ENCODE measurements around the gene GYG2. TPM values are rescaled to one million over a fixed set of nuclear protein-coding genes. Genes with fewer than 3 reads are reported as not detected.

GYG2 gene
- total and polyA plus RNA-seq, 2 experiments from 2014 or later = 17.6 to 63.8 TPM

GRCh38 chrX:2789569-2789968 is 39.2 kb upstream of the GYG2 start:
- no peaks in the 10 kb centered on the region for H3K9me2 ChIP-seq (ENCODE audit: insufficient read depth)
- H4K20me1 ChIP-seq (replicated peaks; ENCODE audit: insufficient read depth) = no peaks in the 10 kb centered on the region
- Mint-ChIP-seq H3K9me3 (no peaks in the 10 kb centered on the region; the same call in 2 of the 3 replicates), H3K27ac (no peak overlapping the region), H3K27me3 (ENCODE audit: insufficient read depth, low read depth, poor library complexity) (peaks cover 4% of the 10 kb centered on the region), H3K4me1 (peaks cover 32% of the 10 kb centered on the region), H3K36me3 (ENCODE audit: low read depth) (no peaks in the 10 kb centered on the region), H3K4me3 (no peak overlapping the region)
- H3F3A ChIP-seq (replicated peaks; ENCODE audit: low read depth) = no peaks in the 10 kb centered on the region
- no peaks in the 10 kb centered on the region for H3K27me3 ChIP-seq (ENCODE audit: insufficient read depth)
- no peak for TF ChIP-seq NANOG (IDR thresholded peaks at IDR 0.05; ENCODE audit: borderline replicate concordance)
- no peak for TF ChIP-seq JUNB (IDR thresholded peaks at IDR 0.05; ENCODE audit: unreplicated experiment)
- TF ChIP-seq, protein P1, sequence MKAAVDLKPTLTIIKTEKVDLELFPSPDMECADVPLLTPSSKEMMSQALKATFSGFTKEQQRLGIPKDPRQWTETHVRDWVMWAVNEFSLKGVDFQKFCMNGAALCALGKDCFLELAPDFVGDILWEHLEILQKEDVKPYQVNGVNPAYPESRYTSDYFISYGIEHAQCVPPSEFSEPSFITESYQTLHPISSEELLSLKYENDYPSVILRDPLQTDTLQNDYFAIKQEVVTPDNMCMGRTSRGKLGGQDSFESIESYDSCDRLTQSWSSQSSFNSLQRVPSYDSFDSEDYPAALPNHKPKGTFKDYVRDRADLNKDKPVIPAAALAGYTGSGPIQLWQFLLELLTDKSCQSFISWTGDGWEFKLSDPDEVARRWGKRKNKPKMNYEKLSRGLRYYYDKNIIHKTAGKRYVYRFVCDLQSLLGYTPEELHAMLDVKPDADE (IDR thresholded peaks at IDR 0.05) = no peak
- no peak for TF ChIP-seq STAT1 (IDR thresholded peaks at IDR 0.05; ENCODE audit: unreplicated experiment)
- no peak for TF ChIP-seq ZNF331 (CRISPR knock-in tag; IDR thresholded peaks at IDR 0.05; ENCODE audit: low read depth)
- TF ChIP-seq REST (IDR thresholded peaks at IDR 0.05; ENCODE audit: unreplicated experiment) = no peak
- TF ChIP-seq EZH2 (IDR thresholded peaks at IDR 0.05; ENCODE audit: low read depth, unreplicated experiment) = no peak
- no peak for TF ChIP-seq ZNF114 (CRISPR knock-in tag; IDR thresholded peaks at IDR 0.05)
- no peak for TF ChIP-seq EZH2phosphoT487 (IDR thresholded peaks at IDR 0.05; ENCODE audit: unreplicated experiment)
- no peaks in the 10 kb centered on the region for H3K79me2 ChIP-seq (replicated peaks; ENCODE audit: insufficient read depth)
- H2AFZ ChIP-seq = no peak overlapping the region
- H3K4me2 ChIP-seq = no peak overlapping the region
- peaks cover 6% of the 10 kb centered on the region for H3K4me1 ChIP-seq (ENCODE audit: insufficient read depth)
- H3K4me3 ChIP-seq = no peak overlapping the region
- ATAC-seq (no peak), DNase-seq (ENCODE audit: low spot score) (no peak)
- H3K27ac ChIP-seq (ENCODE audit: low read depth) = no peak overlapping the region
- no peaks in the 10 kb centered on the region for H3K36me3 ChIP-seq (ENCODE audit: insufficient read depth)

DNA sequence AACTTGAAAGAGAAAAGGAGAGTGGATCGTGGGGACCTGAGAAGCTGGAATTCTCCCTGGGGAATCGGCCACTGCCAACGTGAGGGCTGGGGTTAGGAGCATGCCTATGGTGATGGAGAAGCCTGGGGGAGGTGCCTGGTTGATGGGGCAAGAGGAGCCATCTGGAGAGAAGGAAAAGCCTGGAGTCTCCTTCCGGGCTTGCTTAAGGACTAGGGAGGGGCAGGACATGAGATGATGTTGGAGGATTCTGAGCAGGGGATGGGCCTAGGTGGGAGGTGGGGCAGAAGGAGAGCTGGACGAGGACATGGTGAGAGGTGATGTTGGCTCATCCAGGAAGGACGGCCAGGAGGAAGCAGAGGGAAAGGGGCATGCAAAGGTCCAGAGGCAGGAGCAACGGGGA is 35.0 kb upstream of the GYG2 start:
- Histone ChIP-seq H3K27ac (ENCODE audit: low read depth) (no peak overlapping the region), H3K27me3 (ENCODE audit: insufficient read depth) (no peaks in the 10 kb centered on the region), H2AFZ (no peak overlapping the region), H3K4me2 (no peak overlapping the region), H3F3A (replicated peaks; ENCODE audit: low read depth) (no peaks in the 10 kb centered on the region), H4K20me1 (replicated peaks; ENCODE audit: insufficient read depth) (no peaks in the 10 kb centered on the region), H3K9me2 (ENCODE audit: insufficient read depth) (no peaks in the 10 kb centered on the region), H3K36me3 (ENCODE audit: insufficient read depth) (no peaks in the 10 kb centered on the region), H3K4me3 (no peak overlapping the region), H3K4me1 (ENCODE audit: insufficient read depth) (peaks cover 6% of the 10 kb centered on the region), H3K79me2 (replicated peaks; ENCODE audit: insufficient read depth) (no peaks in the 10 kb centered on the region; the same call in 1 of the 2 replicates)
- Mint-ChIP-seq H3K36me3 (ENCODE audit: low read depth) (no peaks in the 10 kb centered on the region), H3K27me3 (ENCODE audit: insufficient read depth, low read depth, poor library complexity) (peaks cover 5% of the 10 kb centered on the region), H3K4me1 (peaks cover 29% of the 10 kb centered on the region), H3K4me3 (no peak overlapping the region), H3K27ac (no peak overlapping the region), H3K9me3 (no peaks in the 10 kb centered on the region)
- ATAC-seq = no peak; the same call in 2 of the 3 replicates
- no peak for DNase-seq (ENCODE audit: low spot score)
- TF ChIP-seq REST (IDR thresholded peaks at IDR 0.05; ENCODE audit: unreplicated experiment) = no peak
